ENCODE data around the gene FAM229A. TPM values are rescaled to one million over a fixed set of nuclear protein-coding genes. Genes with fewer than 3 reads are reported as not detected.

The FAM229A gene
- total RNA-seq, 1 donor = 1.7 TPM

- peak overlapping the region; percentile 77 for H3K4me3 ChIP-seq (ENCODE audit: low read depth, low read length)
- TF ChIP-seq CTCF (IDR thresholded peaks at IDR 0.05; ENCODE audit: insufficient read depth, low read length) = no peak
- DNase-seq (ENCODE audit: low read depth) = no peak
Observed at GRCh38 chr1:32335535-32335789, 26.8 kb downstream of the FAM229A start.

- DNase-seq (ENCODE audit: low read depth) = peak; percentile 26
- peak overlapping the region; percentile 77 for H3K4me3 ChIP-seq (ENCODE audit: low read depth, low read length)
Observed at GRCh38 chr1:32334864-32335534, 27.3 kb downstream of the FAM229A start.

GRCh38 chr1:32334274-32334861, 27.9 kb downstream of the FAM229A start:
- no peak for TF ChIP-seq CTCF (IDR thresholded peaks at IDR 0.05; ENCODE audit: insufficient read depth, low read length)
- H3K4me3 ChIP-seq (ENCODE audit: low read depth, low read length) = peak overlapping the region; percentile 77
- no peak for DNase-seq (ENCODE audit: low read depth)

More at GRCh38 chr1:32334864-32335534, 27.3 kb downstream of the FAM229A start:
- TF ChIP-seq CTCF (IDR thresholded peaks at IDR 0.05; ENCODE audit: insufficient read depth, low read length) = peak; percentile 64

- no peak overlapping the region for H3K4me3 ChIP-seq (ENCODE audit: low read depth, low read length)
- DNase-seq (ENCODE audit: low read depth) = no peak
- no peak for TF ChIP-seq CTCF (IDR thresholded peaks at IDR 0.05; ENCODE audit: insufficient read depth, low read length)
Observed at GRCh38 chr1:32333251-32333963, 28.9 kb downstream of the FAM229A start.

GRCh38 chr1:32332290-32333079, 29.8 kb downstream of the FAM229A start:
- TF ChIP-seq CTCF (IDR thresholded peaks at IDR 0.05; ENCODE audit: insufficient read depth, low read length) = no peak
- no peak overlapping the region for H3K4me3 ChIP-seq (ENCODE audit: low read depth, low read length)

GRCh38 chr1:32331549-32331948, 30.7 kb downstream of the FAM229A start:
- DNase-seq (ENCODE audit: low read depth) = no peak
- no peak for TF ChIP-seq CTCF (IDR thresholded peaks at IDR 0.05; ENCODE audit: insufficient read depth, low read length)

More at GRCh38 chr1:32332290-32333079, 29.8 kb downstream of the FAM229A start:
- no peak for DNase-seq (ENCODE audit: low read depth)

More at GRCh38 chr1:32331549-32331948, 30.7 kb downstream of the FAM229A start:
- H3K4me3 ChIP-seq (ENCODE audit: low read depth, low read length) = no peak overlapping the region

Data from fibroblast of the aortic adventitia (primary cell).